ENCODE measurements around the gene SSR4. TPM values are rescaled to one million over a fixed set of nuclear protein-coding genes. Genes with fewer than 3 reads are reported as not detected.

The SSR4 gene
- total RNA-seq, 1 experiment from 2014 or later, result 179 TPM

DNA sequence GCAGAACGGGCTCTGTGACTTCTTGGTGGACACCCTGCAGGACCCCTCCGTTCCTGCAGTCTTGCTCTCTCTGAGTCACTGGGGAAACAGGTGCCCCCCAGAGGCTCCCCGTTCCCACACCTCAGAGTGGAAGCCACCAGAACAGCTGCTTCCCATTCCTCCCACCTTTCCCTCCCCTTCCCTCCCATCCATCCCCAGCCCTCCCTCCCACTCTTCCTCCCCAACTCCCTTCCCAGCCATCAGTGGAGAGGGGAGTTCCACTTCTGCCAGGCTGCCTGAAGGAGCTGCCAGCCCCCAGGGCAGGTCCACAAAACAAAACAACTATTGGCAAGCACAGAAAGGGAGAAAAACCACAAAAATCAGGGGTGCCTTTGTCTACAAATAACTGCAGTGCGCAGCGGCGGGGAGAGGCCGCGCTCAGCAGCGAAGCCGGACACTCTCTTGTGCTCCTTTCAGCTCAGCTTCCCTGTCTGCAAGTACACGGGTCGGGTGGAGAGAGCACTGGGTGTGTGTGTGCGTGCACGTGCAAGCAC, 8.1 kb downstream of the SSR4 start:
- no CpG with 5 or more reads among the region's 14 CpGs for WGBS (ENCODE audit: extremely low coverage, insufficient read length, low lambda C conversion rate)
- Mint-ChIP-seq H3K4me3 (no peak overlapping the region), H3K36me3 (ENCODE audit: insufficient read depth in 1 of 3, low read depth in 3 of 3) (peaks cover 18 to 37% (median 18%) of the 10 kb centered on the region in 3 experiments), H3K27ac (peak overlapping the region in 2 of 3 experiments; percentile 40 to 57; a peak in 1 of 7 replicates), H3K9me3 (peaks cover 54 to 69% of the 10 kb centered on the region in 2 experiments), H3K27me3 (ENCODE audit: low read depth) (peaks cover 5% of the 10 kb centered on the region), H3K4me1 (no peaks in the 10 kb centered on the region)
- Histone ChIP-seq H2AK5ac (ENCODE audit: insufficient read length, low read length) (no peak overlapping the region), H3K79me1 (ENCODE audit: insufficient read depth, low read depth, low read length, poor library complexity, severe bottlenecking) (no peaks in the 10 kb centered on the region), H4K91ac (ENCODE audit: insufficient read length, low read depth, low read length) (no peak overlapping the region), H3K27me3 (ENCODE audit: insufficient read depth, low read length) (no peaks in the 10 kb centered on the region), H3K9me3 (ENCODE audit: control insufficient read depth, low read depth, low read length) (peaks cover 10% of the 10 kb centered on the region), H4K20me1 (ENCODE audit: control insufficient read depth, insufficient read depth, insufficient read length) (no peaks in the 10 kb centered on the region), H3K9ac (ENCODE audit: extremely low read depth, insufficient read length, low read length) (no peak overlapping the region), H2BK120ac (ENCODE audit: low read depth, low read length, poor library complexity, severe bottlenecking) (no peak overlapping the region), H2BK12ac (ENCODE audit: insufficient read length, low read depth, low read length) (no peak overlapping the region), H3K23ac (ENCODE audit: insufficient read length, low read depth, low read length) (no peak overlapping the region), H3K56ac (ENCODE audit: insufficient read length, low read depth, low read length) (no peak overlapping the region), H3K4me1 (ENCODE audit: insufficient read depth, low read length) (no peaks in the 10 kb centered on the region), H2AFZ (ENCODE audit: low read length) (no peak overlapping the region), H3K14ac (ENCODE audit: insufficient read depth, low read length) (no peak overlapping the region), H2BK5ac (ENCODE audit: insufficient read length, low read length) (no peak overlapping the region), H3K27ac (ENCODE audit: insufficient read length, low read depth, low read length) (no peak overlapping the region), H3K18ac (ENCODE audit: insufficient read length, low read depth, low read length) (no peak overlapping the region), H2BK15ac (ENCODE audit: low read depth, low read length) (no peak overlapping the region), H3T11ph (ENCODE audit: low read length) (no peak overlapping the region), H2BK20ac (ENCODE audit: low read depth, low read length, poor library complexity, severe bottlenecking) (no peak overlapping the region), H3K4me2 (ENCODE audit: insufficient read depth, insufficient read length, low read length) (no peak overlapping the region), H3K23me2 (ENCODE audit: insufficient read length, low read depth, low read length, poor library complexity, severe bottlenecking) (no peaks in the 10 kb centered on the region), H4K5ac (ENCODE audit: insufficient read length, low read depth, low read length) (no peak overlapping the region), H3K79me2 (ENCODE audit: insufficient read depth, low read length) (no peaks in the 10 kb centered on the region; the same call in 1 of the 2 replicates), H3K4ac (ENCODE audit: low read depth, low read length) (no peak overlapping the region), H4K8ac (replicated peaks; ENCODE audit: insufficient read length, low read depth, low read length) (no peak overlapping the region)
- DNase-seq, result no peak
- TF ChIP-seq, protein P1, sequence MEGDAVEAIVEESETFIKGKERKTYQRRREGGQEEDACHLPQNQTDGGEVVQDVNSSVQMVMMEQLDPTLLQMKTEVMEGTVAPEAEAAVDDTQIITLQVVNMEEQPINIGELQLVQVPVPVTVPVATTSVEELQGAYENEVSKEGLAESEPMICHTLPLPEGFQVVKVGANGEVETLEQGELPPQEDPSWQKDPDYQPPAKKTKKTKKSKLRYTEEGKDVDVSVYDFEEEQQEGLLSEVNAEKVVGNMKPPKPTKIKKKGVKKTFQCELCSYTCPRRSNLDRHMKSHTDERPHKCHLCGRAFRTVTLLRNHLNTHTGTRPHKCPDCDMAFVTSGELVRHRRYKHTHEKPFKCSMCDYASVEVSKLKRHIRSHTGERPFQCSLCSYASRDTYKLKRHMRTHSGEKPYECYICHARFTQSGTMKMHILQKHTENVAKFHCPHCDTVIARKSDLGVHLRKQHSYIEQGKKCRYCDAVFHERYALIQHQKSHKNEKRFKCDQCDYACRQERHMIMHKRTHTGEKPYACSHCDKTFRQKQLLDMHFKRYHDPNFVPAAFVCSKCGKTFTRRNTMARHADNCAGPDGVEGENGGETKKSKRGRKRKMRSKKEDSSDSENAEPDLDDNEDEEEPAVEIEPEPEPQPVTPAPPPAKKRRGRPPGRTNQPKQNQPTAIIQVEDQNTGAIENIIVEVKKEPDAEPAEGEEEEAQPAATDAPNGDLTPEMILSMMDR (conservative IDR thresholded peaks at IDR 0.05), result no peak

Measured in H9 (cell line).